Trophoblast cell (in vitro differentiated cells and primary cell): ENCODE results near the gene ABL2.

Source experiments
- DNase-seq, 2 donors: peaks; one replicate each; pipeline ENCODE4 v3.0.0-alpha.2; 2016
- H2AFZ ChIP-seq: 2 replicates; pipeline ENCODE4 v1.6.1; 2013; ENCODE audit warnings: low read length, moderate library complexity, mild to moderate bottlenecking; ENCODE audit not compliant: insufficient read depth, poor library complexity
- H2AK5ac ChIP-seq: 2 replicates; pipeline ENCODE4 v1.6.1; 2013; ENCODE audit warnings: mild to moderate bottlenecking, low read length
- H2BK120ac ChIP-seq: 2 replicates; pipeline ENCODE4 v1.6.1; 2013; ENCODE audit warnings: low read length, mild to moderate bottlenecking, moderate library complexity; ENCODE audit not compliant: insufficient read depth, poor library complexity
- H2BK12ac ChIP-seq: 2 replicates; pipeline ENCODE4 v1.6.1; 2013; ENCODE audit warnings: mild to moderate bottlenecking, low read length, moderate library complexity
- H2BK5ac ChIP-seq: 2 replicates; pipeline ENCODE4 v1.6.1; 2013; ENCODE audit warnings: low read length, low read depth, moderate library complexity, mild to moderate bottlenecking; ENCODE audit not compliant: poor library complexity
- H3K14ac ChIP-seq: 2 replicates; pipeline ENCODE4 v1.6.1; 2013; ENCODE audit warnings: mild to moderate bottlenecking, low read length
- H3K18ac ChIP-seq: 2 replicates; pipeline ENCODE4 v1.6.1; 2013; ENCODE audit warnings: mild to moderate bottlenecking, low read length
- H3K23ac ChIP-seq: 2 replicates; pipeline ENCODE4 v1.6.1; 2013; ENCODE audit warnings: low read length
- H3K27ac ChIP-seq: 2 replicates; pipeline ENCODE4 v1.5.1; 2013; ENCODE audit warnings: low read depth, mild to moderate bottlenecking, inconsistent platforms, low read length, moderate library complexity
- H3K27me3 ChIP-seq: 2 replicates; pipeline ENCODE4 v1.6.1; 2013; ENCODE audit warnings: inconsistent platforms, mild to moderate bottlenecking, low read length, moderate library complexity; ENCODE audit not compliant: insufficient read depth
- H3K36me3 ChIP-seq, 2 experiments: 1 replicate in 1 of 2; 2 replicates in 1 of 2; pipeline ENCODE4 v1.6.1; 2013; ENCODE audit warnings: low read length in 2 of 2, mild to moderate bottlenecking in 2 of 2, moderate library complexity in 1 of 2; ENCODE audit not compliant: insufficient read depth in 2 of 2, control insufficient read depth in 1 of 2
- H3K4ac ChIP-seq: 2 replicates; pipeline ENCODE4 v1.6.1; 2013; ENCODE audit warnings: low read depth, mild to moderate bottlenecking, low read length, moderate library complexity
- H3K4me1 ChIP-seq, 2 experiments: 1 replicate in 1 of 2; 2 replicates in 1 of 2; pipeline ENCODE4 v1.6.1; 2013; ENCODE audit warnings: low read length in 2 of 2, mild to moderate bottlenecking in 2 of 2, moderate library complexity in 1 of 2; ENCODE audit not compliant: insufficient read depth in 2 of 2, control insufficient read depth in 1 of 2
- H3K4me2 ChIP-seq: 2 replicates; pipeline ENCODE4 v1.6.1; 2013; ENCODE audit warnings: inconsistent platforms, mild to moderate bottlenecking, low read length, moderate library complexity
- H3K4me3 ChIP-seq: 2 replicates; pipeline ENCODE4 v1.5.1; 2013; ENCODE audit warnings: mild to moderate bottlenecking, low read depth, low read length, inconsistent platforms
- H3K79me1 ChIP-seq: one replicate; pipeline ENCODE4 v1.6.1; 2013; ENCODE audit warnings: low read length
- H3K79me2 ChIP-seq: 2 replicates; pipeline ENCODE4 v1.6.1; 2013; ENCODE audit warnings: low read length, mild to moderate bottlenecking; ENCODE audit not compliant: control insufficient read depth, insufficient read depth, poor library complexity
- H3K9ac ChIP-seq: 2 replicates; pipeline ENCODE4 v1.6.1; 2013; ENCODE audit warnings: mild to moderate bottlenecking, low read length
- H3K9me3 ChIP-seq: 2 replicates; pipeline ENCODE4 v1.6.1; 2013; ENCODE audit warnings: low read depth, mild to moderate bottlenecking, control low read depth, inconsistent platforms, low read length; ENCODE audit not compliant: insufficient read depth
- H4K12ac ChIP-seq: 2 replicates; pipeline ENCODE4 v1.6.1; 2013; ENCODE audit warnings: low read depth, mild to moderate bottlenecking, low read length, moderate library complexity
- H4K8ac ChIP-seq: 2 replicates; pipeline ENCODE4 v1.6.1; 2013; ENCODE audit warnings: low read depth, mild to moderate bottlenecking, low read length, moderate library complexity
- H4K91ac ChIP-seq: one replicate; pipeline ENCODE4 v1.6.1; 2013; ENCODE audit warnings: low read depth, mild to moderate bottlenecking, low read length, moderate library complexity
- WGBS: extraction: QIAGEN DNeasy Blood & Tissue Kit; methylation state at CpG from one replicate; pipeline ENCODE4 v1.1.7; 2013; ENCODE audit warnings: missing lambda C conversion rate; ENCODE audit not compliant: insufficient read length, insufficient coverage; ENCODE audit errors: extremely low coverage; 5-methylcytosine and 5-hydroxymethylcytosine counted together

ABL2 gene

DNA sequence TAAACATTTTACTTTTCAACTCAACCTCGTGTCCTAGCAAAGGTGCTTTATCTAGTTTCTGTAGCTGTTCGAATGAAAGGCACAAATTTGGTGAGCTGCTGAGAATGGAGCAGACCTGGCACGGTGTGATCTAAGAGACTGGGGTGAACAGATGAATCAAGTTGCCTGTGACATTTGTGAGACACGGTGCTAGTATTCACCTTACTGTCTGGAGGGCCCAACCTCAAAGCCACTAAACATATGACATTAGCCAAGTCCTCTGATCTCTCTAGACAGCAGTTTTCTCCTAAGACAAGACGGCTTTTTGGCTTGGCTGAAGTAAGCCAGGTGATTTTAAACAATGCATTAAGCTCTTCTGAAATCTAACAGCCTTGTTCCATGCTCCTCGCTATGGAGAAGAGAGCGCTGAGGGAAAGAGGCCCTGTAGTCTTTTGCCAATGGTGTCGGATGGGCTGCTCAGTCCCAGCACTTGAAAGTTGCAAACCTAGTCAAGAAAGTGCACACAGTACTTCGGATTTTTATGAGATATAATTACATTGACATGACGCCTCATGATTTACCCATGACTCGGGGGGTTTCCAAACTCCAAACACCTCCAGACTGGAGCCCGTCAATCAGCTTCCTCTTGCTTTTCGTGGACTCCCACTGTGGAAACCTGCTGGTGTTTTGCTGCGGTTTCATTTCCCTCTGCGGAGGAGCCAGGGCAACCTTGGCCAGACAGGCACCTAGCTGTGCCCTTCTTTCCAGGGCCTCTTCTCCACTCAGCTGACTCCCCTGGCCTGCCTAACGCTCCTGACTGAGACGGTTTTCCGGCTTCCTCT, 148.4 kb downstream of the ABL2 start:
- H4K91ac ChIP-seq, result peak overlapping the region; percentile 45
- peak overlapping the region; percentile 71 for H3K4me2 ChIP-seq
- no peak for DNase-seq
- peak overlapping the region; percentile 16 for H3K18ac ChIP-seq
- no CpG with 5 or more reads among the region's 18 CpGs for WGBS
- H3K4me3 ChIP-seq, result peak overlapping the region; percentile 89
- H2AFZ ChIP-seq, result peak overlapping the region; percentile 77
- no peak overlapping the region for H2AK5ac ChIP-seq
- H2BK12ac ChIP-seq, result no peak overlapping the region
- no peak overlapping the region for H2BK120ac ChIP-seq
- H3K4me1 ChIP-seq, result peaks cover 8 to 11% of the 10 kb centered on the region in 2 experiments
- no peak overlapping the region for H2BK5ac ChIP-seq
- H3K9me3 ChIP-seq, result peaks cover 2% of the 10 kb centered on the region
- peak overlapping the region; percentile 19 for H3K27ac ChIP-seq
- no peak overlapping the region for H3K23ac ChIP-seq
- peak overlapping the region; percentile 27 for H3K14ac ChIP-seq
- no peak overlapping the region for H3K9ac ChIP-seq
- H3K36me3 ChIP-seq, result peaks cover 6 to 7% of the 10 kb centered on the region in 2 experiments
- H3K4ac ChIP-seq, result no peak overlapping the region
- peak overlapping the region; percentile 77 for H4K8ac ChIP-seq
- H3K27me3 ChIP-seq, result no peaks in the 10 kb centered on the region
- H4K12ac ChIP-seq, result peak overlapping the region; percentile 39
- H3K79me2 ChIP-seq, result peaks cover 2% of the 10 kb centered on the region
- H3K79me1 ChIP-seq, result peaks cover 5% of the 10 kb centered on the region

DNA sequence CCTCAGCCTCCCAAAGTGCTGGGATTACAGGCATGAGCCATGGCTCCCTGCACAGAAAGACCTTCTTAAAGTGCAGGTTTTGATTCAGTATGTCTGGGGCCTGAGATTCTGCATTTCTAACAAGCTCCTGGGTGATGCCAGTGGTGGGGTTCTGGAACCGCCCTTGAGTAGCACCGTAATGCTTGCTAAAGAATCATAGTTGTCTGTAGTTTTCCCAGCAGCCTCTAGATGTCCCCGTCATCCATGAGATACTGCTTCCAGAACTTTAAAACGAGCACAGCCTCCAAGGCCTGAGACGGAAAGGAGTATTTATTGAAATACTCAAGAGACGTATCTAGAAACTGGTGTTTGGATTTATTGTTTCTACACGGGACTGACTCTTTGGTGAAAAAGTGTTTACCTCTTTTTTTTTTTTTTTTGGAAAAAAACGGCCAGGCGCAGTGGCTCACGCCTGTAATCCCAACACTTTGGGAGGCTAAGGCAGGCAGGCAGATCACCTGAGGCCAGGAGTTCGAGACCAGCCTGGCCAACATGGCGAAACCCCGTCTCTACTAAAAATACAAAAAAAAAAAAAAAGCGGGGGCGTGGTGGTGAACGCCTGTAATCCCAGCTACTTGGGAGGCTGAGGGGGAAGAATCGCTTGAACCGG, 150.2 kb downstream of the ABL2 start:
- H3K4ac ChIP-seq, result no peak overlapping the region
- no peak overlapping the region for H3K27ac ChIP-seq
- H4K91ac ChIP-seq, result no peak overlapping the region
- no peak overlapping the region for H2BK12ac ChIP-seq
- H3K9ac ChIP-seq, result no peak overlapping the region
- H2AFZ ChIP-seq, result no peak overlapping the region
- H3K18ac ChIP-seq, result no peak overlapping the region
- H3K23ac ChIP-seq, result no peak overlapping the region
- peak; percentile 56 to 90 for DNase-seq
- H3K79me2 ChIP-seq, result peaks cover 2% of the 10 kb centered on the region
- no peak overlapping the region for H3K4me3 ChIP-seq
- no peak overlapping the region for H2BK120ac ChIP-seq
- H3K9me3 ChIP-seq, result no peaks in the 10 kb centered on the region
- H3K4me2 ChIP-seq, result no peak overlapping the region
- no peak overlapping the region for H3K14ac ChIP-seq
- H3K36me3 ChIP-seq, result peaks cover 0 to 3% of the 10 kb centered on the region in 2 experiments
- WGBS, result no CpG with 5 or more reads among the region's 18 CpGs
- H4K8ac ChIP-seq, result no peak overlapping the region
- H2AK5ac ChIP-seq, result no peak overlapping the region
- H3K27me3 ChIP-seq, result no peaks in the 10 kb centered on the region
- H3K79me1 ChIP-seq, result peaks cover 5% of the 10 kb centered on the region
- peaks cover 8 to 11% of the 10 kb centered on the region in 2 experiments for H3K4me1 ChIP-seq
- H2BK5ac ChIP-seq, result no peak overlapping the region
- no peak overlapping the region for H4K12ac ChIP-seq

DNA sequence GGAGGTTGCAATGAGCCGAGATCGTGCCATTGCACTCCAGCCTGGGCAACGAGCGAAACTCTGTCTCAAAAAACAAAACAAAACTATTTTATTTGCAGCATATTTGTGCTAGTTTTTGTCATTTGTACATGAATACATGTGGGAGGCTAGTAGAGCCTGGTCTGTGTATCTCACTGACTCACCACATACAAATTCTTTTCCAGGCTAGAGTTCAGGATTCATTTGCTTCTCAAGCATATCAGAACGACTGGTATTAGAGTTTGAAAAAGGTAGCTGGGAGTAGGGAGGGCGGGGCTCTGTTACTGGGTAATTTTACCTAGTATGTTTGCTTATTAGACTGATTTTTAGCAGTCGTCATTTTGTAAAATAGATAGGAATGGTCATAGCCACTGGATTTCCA, 152.1 kb downstream of the ABL2 start:
- no peak overlapping the region for H4K8ac ChIP-seq
- WGBS, result no CpG with 5 or more reads among the region's 7 CpGs
- no peak overlapping the region for H3K23ac ChIP-seq
- peaks cover 5% of the 10 kb centered on the region for H3K79me1 ChIP-seq
- H3K36me3 ChIP-seq, result peaks cover 0 to 3% of the 10 kb centered on the region in 2 experiments
- H3K9ac ChIP-seq, result no peak overlapping the region
- no peak overlapping the region for H2AK5ac ChIP-seq
- no peak overlapping the region for H2AFZ ChIP-seq
- H4K91ac ChIP-seq, result no peak overlapping the region
- no peak overlapping the region for H3K14ac ChIP-seq
- H3K18ac ChIP-seq, result no peak overlapping the region
- no peak overlapping the region for H3K4me3 ChIP-seq
- H2BK12ac ChIP-seq, result no peak overlapping the region
- no peak overlapping the region for H3K27ac ChIP-seq
- H3K4me2 ChIP-seq, result no peak overlapping the region
- no peak overlapping the region for H2BK120ac ChIP-seq
- DNase-seq, result peak; percentile 73 to 88
- H4K12ac ChIP-seq, result no peak overlapping the region
- peaks cover 2% of the 10 kb centered on the region for H3K79me2 ChIP-seq
- H3K27me3 ChIP-seq, result no peaks in the 10 kb centered on the region
- H3K4ac ChIP-seq, result no peak overlapping the region
- no peak overlapping the region for H2BK5ac ChIP-seq
- H3K9me3 ChIP-seq, result no peaks in the 10 kb centered on the region
- peaks cover 3 to 5% of the 10 kb centered on the region in 2 experiments for H3K4me1 ChIP-seq

DNA sequence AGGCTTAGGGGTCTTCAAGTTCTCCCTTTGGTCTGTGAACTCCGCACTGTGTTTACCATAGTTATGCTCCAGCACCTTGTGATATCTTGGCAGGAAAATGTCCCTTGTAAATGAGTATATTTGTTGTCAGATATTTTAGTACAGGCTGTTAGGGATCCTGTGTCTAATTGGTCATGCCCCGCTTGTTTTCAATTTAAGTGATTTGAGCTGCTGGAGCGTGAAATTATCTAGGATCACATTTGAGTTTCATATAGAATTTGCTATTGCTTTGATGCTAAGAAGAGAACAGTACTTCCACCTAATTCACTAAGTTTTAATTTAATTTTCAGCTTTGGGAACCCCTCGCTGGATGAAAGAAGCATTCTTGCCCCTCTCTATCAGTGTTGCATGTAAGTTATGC, 163.0 kb downstream of the ABL2 start:
- Histone ChIP-seq H3K4me1 (no peaks in the 10 kb centered on the region), H2AK5ac (no peak overlapping the region), H3K9ac (no peak overlapping the region), H3K23ac (no peak overlapping the region), H3K79me2 (no peaks in the 10 kb centered on the region), H3K18ac (no peak overlapping the region), H2BK120ac (no peak overlapping the region), H2BK12ac (no peak overlapping the region), H3K9me3 (no peaks in the 10 kb centered on the region), H3K36me3 (peaks cover 7 to 12% of the 10 kb centered on the region in 2 experiments), H4K8ac (no peak overlapping the region), H2AFZ (no peak overlapping the region), H4K12ac (no peak overlapping the region), H2BK5ac (no peak overlapping the region), H4K91ac (no peak overlapping the region), H3K79me1 (no peaks in the 10 kb centered on the region), H3K4me2 (no peak overlapping the region), H3K27ac (no peak overlapping the region), H3K4me3 (no peak overlapping the region), H3K14ac (no peak overlapping the region), H3K27me3 (no peaks in the 10 kb centered on the region), H3K4ac (no peak overlapping the region)
- no peak for DNase-seq
- WGBS, result no CpG with 5 or more reads among the region's 4 CpGs
